HG03095 (cell line): ENCODE data around the gene SLC1A3.

Experiments
- ATAC-seq: cut with Tn5 transposase; IDR thresholded peaks from one replicate; pipeline ENCODE4 v1.9.1; 2021; ENCODE audit warnings: moderate library complexity; ENCODE audit not compliant: unreplicated experiment

The SLC1A3 gene

DNA sequence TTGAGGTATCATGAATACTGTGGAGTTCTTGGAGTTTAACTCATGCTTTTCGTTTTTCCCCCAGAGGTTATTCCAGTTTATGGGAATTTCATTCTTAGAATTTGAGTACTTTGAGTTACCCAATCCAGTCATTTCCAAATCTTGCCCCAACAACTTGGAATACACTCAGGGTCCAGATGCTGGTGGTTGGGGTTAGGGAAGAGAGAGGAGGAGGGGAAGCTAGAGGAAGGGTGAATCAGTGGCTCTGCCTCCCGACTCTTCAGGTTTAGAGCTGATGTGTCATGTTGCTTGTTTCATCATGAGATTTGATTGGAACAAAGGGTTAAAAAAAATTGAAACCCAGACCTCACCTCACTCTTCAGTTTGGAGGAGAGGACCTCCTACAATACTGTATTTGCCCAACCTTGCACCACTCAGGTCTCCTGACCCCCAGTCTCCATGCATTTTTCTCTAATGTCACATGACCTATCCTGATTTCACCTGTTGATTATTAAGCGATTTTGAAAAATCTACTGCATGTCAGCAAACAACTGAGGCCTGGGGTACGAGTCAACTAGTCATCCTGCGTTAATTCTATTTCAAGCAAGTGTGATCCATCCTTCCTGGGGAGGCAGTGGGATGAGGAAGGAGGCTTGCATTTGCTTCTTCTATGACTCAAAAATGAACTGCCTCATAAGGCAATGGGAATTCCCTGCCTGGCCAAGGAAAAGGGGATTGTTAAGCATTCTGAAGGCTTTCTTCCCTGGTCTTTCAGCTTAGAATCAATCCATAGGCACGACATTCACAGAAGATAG is 6.2 kb upstream of the SLC1A3 start:
- ATAC-seq: no peak

DNA sequence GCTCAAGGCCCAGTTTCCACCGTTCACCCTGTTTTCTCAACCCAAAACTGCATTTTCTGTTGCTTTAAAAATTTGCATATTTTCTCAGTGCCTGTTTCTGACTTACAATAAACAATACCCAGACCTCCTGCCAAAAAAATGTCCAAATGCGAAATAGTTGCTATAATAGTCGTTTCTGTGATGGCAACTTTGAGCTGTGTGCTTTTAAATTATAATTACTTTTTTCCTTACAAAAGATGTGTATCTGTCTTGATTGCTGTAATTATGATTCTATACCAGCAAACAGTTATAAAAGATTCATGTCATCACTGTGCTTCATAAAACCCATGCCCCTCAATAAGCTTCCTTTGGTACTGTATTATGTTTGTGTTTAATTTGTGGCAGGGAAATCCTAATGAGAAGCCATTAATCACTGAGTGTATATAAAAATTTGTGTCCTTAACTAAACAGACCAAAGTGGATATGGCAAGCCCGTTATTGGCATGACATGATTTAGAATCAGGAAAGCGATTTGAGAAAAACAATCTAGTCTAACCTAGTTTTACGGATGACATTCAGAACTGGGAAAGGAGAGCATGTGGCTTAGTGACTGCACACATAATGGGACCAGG is 5.4 kb upstream of the SLC1A3 start:
- no peak for ATAC-seq

DNA sequence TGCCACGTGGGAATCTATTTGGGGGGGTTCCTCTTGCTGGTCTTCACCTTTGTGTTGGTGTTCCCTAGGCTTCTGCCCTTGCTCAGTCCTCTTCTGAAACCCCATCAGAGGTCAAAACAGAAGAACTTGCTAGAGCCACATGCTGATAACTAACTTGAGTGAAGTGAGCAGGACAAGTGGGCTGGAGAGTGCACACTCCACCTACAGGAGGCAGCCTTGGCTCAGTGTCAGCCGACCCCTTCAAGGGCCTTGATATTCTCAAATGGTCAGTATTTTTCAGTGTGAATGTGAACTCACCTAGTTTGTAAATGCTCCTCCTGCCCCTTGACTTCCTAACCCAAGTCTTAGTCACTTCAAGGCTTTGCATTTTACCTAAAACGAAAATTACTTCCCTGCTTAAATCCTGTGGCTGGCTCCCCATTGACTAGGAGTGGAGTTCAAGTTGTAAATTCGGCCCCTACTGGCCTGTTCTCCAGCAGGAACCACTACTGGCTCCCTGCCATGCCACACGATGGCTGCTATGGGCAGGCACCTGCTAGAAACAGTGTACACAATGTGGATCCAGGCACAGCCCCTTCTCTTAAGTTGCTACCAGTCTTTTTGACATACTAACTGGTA is 3.6 kb upstream of the SLC1A3 start:
- no peak for ATAC-seq

GRCh38 chr5:36605241-36605640 is 1.2 kb upstream of the SLC1A3 start:
- ATAC-seq: no peak

GRCh38 chr5:36606036-36606427 is 374 bp upstream of the SLC1A3 start:
- ATAC-seq: no peak

DNA sequence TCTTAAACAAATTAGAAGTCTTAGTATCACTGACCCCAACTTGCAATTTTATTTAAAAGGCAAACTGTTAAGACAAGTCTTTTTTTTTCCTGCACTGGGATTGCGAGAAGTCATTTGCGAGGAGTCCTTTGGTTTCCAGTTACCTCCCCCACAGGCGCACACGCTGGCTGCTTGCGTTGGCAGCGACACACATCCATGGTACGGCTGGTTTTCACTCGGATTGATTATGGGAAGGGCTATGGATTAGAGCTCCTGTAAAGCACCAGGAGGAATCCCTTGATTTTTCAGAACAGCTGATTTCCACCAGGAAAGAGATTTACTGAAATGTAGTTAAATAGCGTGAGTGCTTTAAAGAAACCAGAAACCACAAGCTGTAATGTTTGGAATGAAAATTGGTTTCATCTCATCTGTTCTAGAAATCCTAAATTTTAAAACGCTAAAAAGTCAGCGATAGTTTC is 737 bp downstream of the SLC1A3 start:
- no peak for ATAC-seq

DNA sequence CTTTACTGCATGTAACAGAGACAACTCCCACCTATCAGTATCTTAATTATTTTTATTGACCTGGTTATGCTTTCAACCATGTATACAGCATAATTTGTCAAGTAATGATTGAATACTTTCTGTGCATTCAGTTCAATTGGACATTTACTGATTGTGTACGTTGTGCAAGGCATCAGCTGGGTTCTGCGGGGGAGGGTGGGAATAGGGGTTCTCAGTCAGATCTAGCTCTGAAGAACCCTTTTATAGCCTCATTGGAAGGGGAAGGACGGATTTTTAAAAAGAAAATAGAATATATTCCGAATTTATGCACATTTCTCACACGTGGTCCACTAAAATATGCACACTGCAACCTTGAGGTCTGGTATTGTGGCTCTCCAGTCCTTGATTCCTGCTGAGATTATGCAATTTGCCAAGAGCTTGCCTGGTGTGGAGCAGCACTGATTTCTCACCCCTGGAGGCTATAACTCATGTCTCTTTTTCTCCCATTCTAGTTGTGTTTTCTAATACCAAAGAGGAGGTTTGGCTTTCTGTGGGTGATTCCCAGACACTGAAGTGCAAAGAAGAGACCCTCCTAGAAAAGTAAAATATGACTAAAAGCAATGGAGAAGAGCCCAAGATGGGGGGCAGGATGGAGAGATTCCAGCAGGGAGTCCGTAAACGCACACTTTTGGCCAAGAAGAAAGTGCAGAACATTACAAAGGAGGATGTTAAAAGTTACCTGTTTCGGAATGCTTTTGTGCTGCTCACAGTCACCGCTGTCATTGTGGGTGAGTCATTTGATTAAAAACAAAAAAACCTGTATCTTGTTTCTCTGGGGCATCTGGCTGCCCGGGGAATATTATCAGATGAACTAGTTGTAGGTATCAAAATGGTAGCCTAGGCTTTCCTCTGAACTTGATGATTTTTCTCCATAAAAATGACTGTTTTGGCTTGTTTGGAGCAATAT is 1.7 kb downstream of the SLC1A3 start:
- no peak for ATAC-seq

DNA sequence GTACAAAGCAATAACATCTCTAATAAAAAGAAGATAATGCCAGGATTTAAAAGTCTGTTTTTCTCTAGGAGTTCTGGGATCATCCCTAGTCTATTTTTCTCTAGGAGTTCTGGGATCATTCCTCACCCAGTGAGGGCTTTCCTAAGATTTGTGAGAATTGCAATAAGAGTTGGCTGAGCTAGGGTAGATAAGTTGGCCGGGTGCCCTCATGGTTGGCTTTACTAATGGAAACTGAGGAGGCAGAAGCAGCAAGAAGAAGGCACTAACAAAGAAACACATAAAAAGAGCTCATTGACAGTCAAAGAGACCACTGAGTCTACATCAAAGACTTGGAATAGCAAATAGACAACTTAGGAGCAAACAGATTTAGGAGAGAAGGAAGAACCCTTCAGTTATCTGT is 4.2 kb downstream of the SLC1A3 start:
- ATAC-seq: no peak

- no peak for ATAC-seq
Measured at GRCh38 chr5:36611520-36612274, 5.3 kb downstream of the SLC1A3 start.

DNA sequence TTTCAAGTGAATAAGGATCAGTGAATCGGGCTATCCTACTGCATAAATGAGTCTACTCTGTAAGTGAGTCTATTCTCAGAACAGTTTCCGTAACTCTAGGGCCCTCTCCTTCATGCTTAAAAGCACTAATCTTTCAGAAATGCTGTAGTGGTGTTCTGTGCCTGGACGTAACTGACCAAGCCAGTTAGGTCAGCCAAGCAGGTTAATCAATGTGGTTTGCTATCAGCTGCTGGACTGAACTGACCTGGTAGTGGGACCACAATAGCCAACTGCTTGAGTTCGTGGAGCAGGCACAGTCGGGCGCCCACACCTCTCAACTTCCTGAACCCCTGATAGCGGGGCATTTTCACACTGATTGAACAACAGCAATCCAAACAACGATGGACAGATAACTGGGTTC is 6.8 kb downstream of the SLC1A3 start:
- ATAC-seq: no peak

- ATAC-seq: no peak
Measured at GRCh38 chr5:36613771-36614656, 7.6 kb downstream of the SLC1A3 start.

GRCh38 chr5:36614657-36615308 is 8.4 kb downstream of the SLC1A3 start:
- ATAC-seq: no peak

GRCh38 chr5:36619012-36619635 is 12.7 kb downstream of the SLC1A3 start:
- ATAC-seq: no peak

- ATAC-seq: no peak
Measured at GRCh38 chr5:36621985-36622384, 15.6 kb downstream of the SLC1A3 start.

DNA sequence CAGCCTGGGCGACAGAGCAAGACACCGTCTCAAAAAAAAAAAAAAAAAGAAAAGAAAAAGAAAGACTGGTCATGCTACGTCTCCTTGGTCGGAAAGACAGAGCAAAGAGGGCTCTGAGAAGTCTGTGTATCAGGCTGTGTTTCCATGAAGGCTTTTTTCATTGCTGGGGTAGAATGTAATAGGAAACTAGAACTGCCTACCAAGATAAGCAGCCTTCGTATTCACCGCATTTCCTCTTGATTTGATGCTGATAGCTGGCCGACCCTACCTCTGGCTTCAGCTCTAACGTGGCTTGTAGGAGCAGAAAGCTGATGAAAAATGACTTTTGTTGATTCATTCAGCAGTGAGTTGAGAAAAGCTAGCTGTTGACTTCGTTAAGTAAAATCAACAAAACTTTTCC is 17.4 kb downstream of the SLC1A3 start:
- no peak for ATAC-seq

- no peak for ATAC-seq
Measured at GRCh38 chr5:36624277-36624676, 17.9 kb downstream of the SLC1A3 start.

DNA sequence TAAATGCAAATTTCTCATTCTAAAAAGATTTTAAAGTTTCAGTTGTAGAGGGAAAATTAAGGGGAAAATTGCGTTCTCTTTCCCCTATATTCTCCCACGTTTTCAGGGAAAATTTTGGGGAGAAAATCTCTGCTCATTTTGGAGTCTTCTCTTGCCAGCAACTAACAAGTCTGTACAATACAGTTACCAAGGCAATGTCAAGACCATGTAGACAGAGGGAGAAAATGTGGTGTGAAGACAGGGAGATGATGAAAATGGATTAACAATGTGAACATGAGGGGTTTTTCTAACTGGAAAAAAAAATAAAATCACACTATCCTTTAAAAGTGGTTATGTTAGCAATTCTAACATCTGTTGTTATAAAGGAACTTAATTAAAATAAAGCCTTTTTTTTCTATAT is 22.3 kb downstream of the SLC1A3 start:
- no peak for ATAC-seq

DNA sequence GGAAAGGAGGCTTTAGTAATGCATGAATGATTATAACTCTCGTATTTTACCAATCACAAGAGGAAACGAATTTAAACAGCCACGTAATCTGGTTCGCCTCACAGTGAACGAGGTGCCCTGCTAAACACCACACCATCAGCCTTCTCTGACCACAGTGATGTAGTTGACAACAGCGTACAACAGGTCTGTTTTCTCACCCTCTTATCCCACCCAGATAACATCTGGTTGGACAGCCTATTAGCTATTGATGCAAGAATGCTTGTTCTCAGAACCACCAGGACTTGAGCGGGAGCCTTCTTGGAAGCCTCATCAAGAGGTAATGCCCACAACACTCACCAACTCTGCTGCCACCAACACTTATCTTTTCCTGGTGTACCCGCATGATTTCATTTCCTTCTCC is 23.3 kb downstream of the SLC1A3 start:
- ATAC-seq: no peak
